Measurements from ENCODE around the gene LINC00632. TPM values are rescaled to one million over a fixed set of nuclear protein-coding genes. Genes with fewer than 3 reads are reported as not detected.

Gene LINC00632
- total RNA-seq, 2 donors from 2014 or later: 161 to 200 TPM

DNA sequence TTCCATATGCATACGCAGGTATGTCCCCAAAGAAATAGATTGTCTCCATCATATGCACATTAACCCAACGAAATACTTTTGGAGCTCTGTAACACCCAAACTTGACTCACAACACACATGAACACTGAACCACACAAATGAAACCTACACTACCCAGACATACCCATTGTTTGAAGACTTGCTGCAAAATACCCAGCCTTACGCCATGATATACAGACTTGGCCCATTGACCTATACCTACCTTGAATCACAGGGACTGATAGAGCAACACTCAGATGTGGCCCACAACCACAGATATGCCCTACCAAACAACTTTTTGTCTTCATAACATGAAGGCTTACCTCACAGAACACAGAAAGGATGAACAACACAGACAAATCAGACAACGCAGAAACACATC is 15.9 kb downstream of the LINC00632 start:
- TF ChIP-seq, protein P1, sequence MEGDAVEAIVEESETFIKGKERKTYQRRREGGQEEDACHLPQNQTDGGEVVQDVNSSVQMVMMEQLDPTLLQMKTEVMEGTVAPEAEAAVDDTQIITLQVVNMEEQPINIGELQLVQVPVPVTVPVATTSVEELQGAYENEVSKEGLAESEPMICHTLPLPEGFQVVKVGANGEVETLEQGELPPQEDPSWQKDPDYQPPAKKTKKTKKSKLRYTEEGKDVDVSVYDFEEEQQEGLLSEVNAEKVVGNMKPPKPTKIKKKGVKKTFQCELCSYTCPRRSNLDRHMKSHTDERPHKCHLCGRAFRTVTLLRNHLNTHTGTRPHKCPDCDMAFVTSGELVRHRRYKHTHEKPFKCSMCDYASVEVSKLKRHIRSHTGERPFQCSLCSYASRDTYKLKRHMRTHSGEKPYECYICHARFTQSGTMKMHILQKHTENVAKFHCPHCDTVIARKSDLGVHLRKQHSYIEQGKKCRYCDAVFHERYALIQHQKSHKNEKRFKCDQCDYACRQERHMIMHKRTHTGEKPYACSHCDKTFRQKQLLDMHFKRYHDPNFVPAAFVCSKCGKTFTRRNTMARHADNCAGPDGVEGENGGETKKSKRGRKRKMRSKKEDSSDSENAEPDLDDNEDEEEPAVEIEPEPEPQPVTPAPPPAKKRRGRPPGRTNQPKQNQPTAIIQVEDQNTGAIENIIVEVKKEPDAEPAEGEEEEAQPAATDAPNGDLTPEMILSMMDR (IDR thresholded peaks at IDR 0.05): no peak
- Histone ChIP-seq H3K4me1 (ENCODE audit: control insufficient read depth in 1 of 2, low read depth in 2 of 2) (no peaks in the 10 kb centered on the region), H3K4me3 (no peak overlapping the region), H3K36me3 (no peaks in the 10 kb centered on the region), H3K9me3 (no peaks in the 10 kb centered on the region), H3K27me3 (replicated peaks; ENCODE audit: insufficient read depth) (no peaks in the 10 kb centered on the region), H3K27ac (no peak overlapping the region)
- ATAC-seq (ENCODE audit: insufficient number of reproducible peaks, low FRiP score, low read depth): no peak
- DNase-seq (ENCODE audit: low spot score): no peak

DNA sequence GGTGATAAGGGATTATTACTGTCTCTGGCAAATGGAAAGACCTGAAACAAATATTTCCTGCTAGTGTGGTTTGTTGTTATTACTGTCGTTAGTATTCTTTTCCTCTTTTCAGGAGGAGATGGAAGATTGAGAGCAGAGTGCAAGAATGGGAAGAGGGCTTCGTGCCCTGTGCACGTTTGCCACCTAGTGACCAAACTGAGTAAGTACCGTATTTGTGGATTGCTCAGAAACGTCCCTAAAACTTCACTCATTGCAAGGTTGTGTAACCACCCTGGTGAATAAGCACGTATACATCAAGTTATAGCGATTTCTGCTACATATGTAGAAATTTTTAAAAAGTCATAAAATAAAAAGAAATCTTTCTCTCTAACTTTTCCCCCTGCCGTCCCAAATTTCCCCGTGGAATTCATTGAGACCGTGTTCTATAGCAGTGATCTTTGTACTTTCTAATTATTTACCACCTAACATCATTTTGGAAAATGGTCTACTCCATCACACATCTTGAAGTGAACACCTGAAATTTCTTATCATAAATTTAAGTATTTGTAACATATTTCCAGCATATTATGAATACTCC is 24.3 kb downstream of the LINC00632 start:
- Histone ChIP-seq H3K4me3 (no peak overlapping the region), H3K4me1 (ENCODE audit: control insufficient read depth in 1 of 2, low read depth in 2 of 2) (no peaks in the 10 kb centered on the region), H3K9me3 (no peaks in the 10 kb centered on the region), H3K27ac (no peak overlapping the region), H3K36me3 (no peaks in the 10 kb centered on the region), H3K27me3 (replicated peaks; ENCODE audit: insufficient read depth) (no peaks in the 10 kb centered on the region)
- TF ChIP-seq, protein P1 (IDR thresholded peaks at IDR 0.05): peak; percentile 53
- DNase-seq (ENCODE audit: low spot score): no peak
- ATAC-seq (ENCODE audit: insufficient number of reproducible peaks, low FRiP score, low read depth): no peak

GRCh38 chrX:140744085-140744484 is 34.5 kb downstream of the LINC00632 start:
- DNase-seq (ENCODE audit: low spot score) (no peak), ATAC-seq (ENCODE audit: insufficient number of reproducible peaks, low FRiP score, low read depth) (no peak)
- TF ChIP-seq, protein P1 (IDR thresholded peaks at IDR 0.05): no peak
- H3K36me3 ChIP-seq: no peaks in the 10 kb centered on the region
- no peak overlapping the region for H3K4me3 ChIP-seq
- H3K9me3 ChIP-seq: no peaks in the 10 kb centered on the region
- H3K27me3 ChIP-seq (replicated peaks; ENCODE audit: insufficient read depth): no peaks in the 10 kb centered on the region
- no peaks in the 10 kb centered on the region for H3K4me1 ChIP-seq (ENCODE audit: control insufficient read depth in 1 of 2, low read depth in 2 of 2)
- H3K27ac ChIP-seq: no peak overlapping the region

DNA sequence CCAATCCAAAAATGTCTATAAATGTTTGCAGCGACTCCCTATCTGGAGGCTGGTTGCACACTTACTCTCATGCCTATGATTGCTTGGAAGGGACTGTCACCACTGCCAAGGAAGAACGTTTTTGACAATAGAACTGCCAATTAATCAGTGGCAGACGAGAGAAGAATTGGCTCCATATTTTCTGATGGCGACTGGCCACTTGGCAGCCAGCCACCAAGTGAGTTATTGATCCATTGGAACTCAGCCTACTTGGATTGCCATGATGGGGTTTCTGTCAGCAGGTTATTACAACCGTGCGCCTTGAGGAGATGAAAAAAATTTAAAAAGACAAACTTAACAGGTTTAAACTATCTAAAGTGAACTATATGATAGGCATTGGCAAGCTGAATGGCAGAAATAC is 47.4 kb downstream of the LINC00632 start:
- Histone ChIP-seq H3K4me3 (no peak overlapping the region), H3K27me3 (replicated peaks; ENCODE audit: insufficient read depth) (no peaks in the 10 kb centered on the region), H3K4me1 (ENCODE audit: control insufficient read depth in 1 of 2, low read depth in 2 of 2) (no peaks in the 10 kb centered on the region), H3K36me3 (no peaks in the 10 kb centered on the region), H3K9me3 (no peaks in the 10 kb centered on the region), H3K27ac (no peak overlapping the region)
- TF ChIP-seq, protein P1 (IDR thresholded peaks at IDR 0.05): no peak
- ATAC-seq (ENCODE audit: insufficient number of reproducible peaks, low FRiP score, low read depth) (no peak), DNase-seq (ENCODE audit: low spot score) (no peak)

- no peaks in the 10 kb centered on the region for H3K4me1 ChIP-seq (ENCODE audit: control insufficient read depth in 1 of 2, low read depth in 2 of 2)
- H3K36me3 ChIP-seq: no peaks in the 10 kb centered on the region
- H3K27ac ChIP-seq: no peak overlapping the region
- no peak overlapping the region for H3K4me3 ChIP-seq
- TF ChIP-seq, protein P1 (IDR thresholded peaks at IDR 0.05): peak; percentile 54
- no peaks in the 10 kb centered on the region for H3K27me3 ChIP-seq (replicated peaks; ENCODE audit: insufficient read depth)
- DNase-seq (ENCODE audit: low spot score) (no peak), ATAC-seq (ENCODE audit: insufficient number of reproducible peaks, low FRiP score, low read depth) (no peak)
- H3K9me3 ChIP-seq: no peaks in the 10 kb centered on the region
Observed at GRCh38 chrX:140762061-140762460, 52.5 kb downstream of the LINC00632 start.

All from thoracic aorta (tissue), 2 donors.